ENCODE measurements around the gene HJURP.

DNA sequence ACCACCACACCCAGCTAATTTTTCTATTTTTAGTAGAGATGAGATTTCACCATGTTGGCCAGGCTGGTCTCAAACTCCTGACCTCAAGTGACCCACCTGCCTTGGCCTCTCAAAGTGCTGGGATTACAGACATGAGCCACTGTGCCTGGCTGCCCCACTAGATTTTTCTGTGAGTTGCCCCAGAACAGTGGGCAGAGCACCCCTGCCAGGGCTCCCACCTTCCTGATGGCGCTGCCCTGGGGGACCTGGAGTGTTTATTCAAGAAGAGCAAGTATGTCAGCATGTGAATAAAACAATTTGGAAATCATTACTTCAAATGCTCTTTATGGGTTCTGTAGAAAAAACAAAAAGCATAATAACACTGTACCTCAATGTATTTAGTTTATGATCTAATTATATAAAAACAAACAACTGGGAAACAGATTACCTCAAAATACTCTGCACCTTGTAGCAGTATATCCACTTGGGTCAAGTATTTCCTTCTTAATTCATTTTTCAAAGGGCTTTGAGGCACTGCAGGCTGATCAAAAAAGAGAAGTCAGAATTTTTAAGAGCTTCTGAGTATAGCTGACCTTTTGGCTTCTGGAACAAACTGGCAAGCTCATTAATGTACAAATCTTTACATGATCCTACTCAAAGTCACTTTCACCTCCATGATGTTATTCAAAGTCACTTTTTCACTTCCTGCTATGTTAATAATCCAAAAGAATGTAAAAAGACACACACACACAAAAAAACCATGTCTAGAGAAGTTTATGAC, 8.9 kb downstream of the HJURP start:
- TF ChIP-seq, protein P1, sequence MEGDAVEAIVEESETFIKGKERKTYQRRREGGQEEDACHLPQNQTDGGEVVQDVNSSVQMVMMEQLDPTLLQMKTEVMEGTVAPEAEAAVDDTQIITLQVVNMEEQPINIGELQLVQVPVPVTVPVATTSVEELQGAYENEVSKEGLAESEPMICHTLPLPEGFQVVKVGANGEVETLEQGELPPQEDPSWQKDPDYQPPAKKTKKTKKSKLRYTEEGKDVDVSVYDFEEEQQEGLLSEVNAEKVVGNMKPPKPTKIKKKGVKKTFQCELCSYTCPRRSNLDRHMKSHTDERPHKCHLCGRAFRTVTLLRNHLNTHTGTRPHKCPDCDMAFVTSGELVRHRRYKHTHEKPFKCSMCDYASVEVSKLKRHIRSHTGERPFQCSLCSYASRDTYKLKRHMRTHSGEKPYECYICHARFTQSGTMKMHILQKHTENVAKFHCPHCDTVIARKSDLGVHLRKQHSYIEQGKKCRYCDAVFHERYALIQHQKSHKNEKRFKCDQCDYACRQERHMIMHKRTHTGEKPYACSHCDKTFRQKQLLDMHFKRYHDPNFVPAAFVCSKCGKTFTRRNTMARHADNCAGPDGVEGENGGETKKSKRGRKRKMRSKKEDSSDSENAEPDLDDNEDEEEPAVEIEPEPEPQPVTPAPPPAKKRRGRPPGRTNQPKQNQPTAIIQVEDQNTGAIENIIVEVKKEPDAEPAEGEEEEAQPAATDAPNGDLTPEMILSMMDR (IDR thresholded peaks at IDR 0.05), result no peak
- no peak for TF ChIP-seq POLR2A (IDR thresholded peaks at IDR 0.05)
